K562 (cell line): ENCODE measurements around the gene RIPK3. TPM values are rescaled to one million over a fixed set of nuclear protein-coding genes. Genes with fewer than 3 reads are reported as not detected.

Experiments
- CREM ChIP-seq: IDR thresholded peaks from 2 replicates; pipeline ENCODE4 v1.6.1; 2014; ENCODE audit warnings: antibody characterized with exemption, low read depth
- ETV6 ChIP-seq, 3 experiments: fragments of 150-350 bp in 1 of 3; sonication (generic) in 1 of 3; formaldehyde crosslinking in 1 of 3; IDR thresholded peaks; 2 replicates each; pipeline versions ENCODE4 v1.6.1 to v1.8.0; 2014 to 2022; ENCODE audit warnings: borderline replicate concordance in 2 of 3, low read depth in 2 of 3, antibody characterized with exemption in 1 of 3, low read length in 1 of 3, mild to moderate bottlenecking in 1 of 3, missing genetic modification reagents in 1 of 3
- KLF13 ChIP-seq: fragments of 450-650 bp; IDR thresholded peaks from 2 replicates; pipeline ENCODE4 v1.6.1; 2016; ENCODE audit warnings: missing genetic modification characterization, low read depth, mild to moderate bottlenecking, missing compliant biosample characterization, moderate library complexity, borderline replicate concordance
- PHF8 ChIP-seq: fragments of 200-600 bp; sonication (generic); IDR thresholded peaks from 2 replicates; pipeline ENCODE4 v1.6.1; 2012; ENCODE audit warnings: mixed run types, mild to moderate bottlenecking, inconsistent platforms, low read length, moderate library complexity, borderline replicate concordance
- SMC3 ChIP-seq: conservative IDR thresholded peaks from 2 replicates; pipeline ENCODE4 v1.6.1; 2011; ENCODE audit warnings: low read depth, low read length, improper control_type of control experiment; ENCODE audit not compliant: insufficient read depth
- TCF3 ChIP-seq: sonication (generic); formaldehyde crosslinking; IDR thresholded peaks from 2 replicates; pipeline ENCODE4 v1.4.0; 2020; ENCODE audit warnings: mild to moderate bottlenecking, missing genetic modification reagents
- ZBTB33 ChIP-seq: sonication (generic); formaldehyde crosslinking; IDR thresholded peaks from 2 replicates; pipeline ENCODE4 v1.8.1; 2023; ENCODE audit warnings: mild to moderate bottlenecking, missing genetic modification reagents
- ZFP36 ChIP-seq: fragments of 150-350 bp; IDR thresholded peaks from 2 replicates; pipeline ENCODE4 v1.6.1; 2018; ENCODE audit warnings: low read length, low read depth; ENCODE audit not compliant: partially characterized antibody
- ZFX ChIP-seq: sonication (generic); formaldehyde crosslinking; IDR thresholded peaks from 2 replicates; pipeline ENCODE4 v1.8.0; 2022; ENCODE audit warnings: mild to moderate bottlenecking, missing genetic modification reagents, moderate library complexity
- ZNF174 ChIP-seq: fragments of 250-450 bp; sonication (Bioruptor Pico); IDR thresholded peaks from 2 replicates; pipeline ENCODE4 v1.4.0; 2020; ENCODE audit warnings: mild to moderate bottlenecking
- ZNF224 ChIP-seq: sonication (generic); formaldehyde crosslinking; IDR thresholded peaks from 2 replicates; pipeline ENCODE4 v1.8.0; 2022; ENCODE audit warnings: mild to moderate bottlenecking, missing genetic modification reagents
- polyA plus RNA-seq, 8 experiments: library from polyadenylated mRNA; depleted of rRNA in 4 of 8; stranded (reverse) in 5 of 8; unstranded in 3 of 8; fragments of >200 nt; fragmentation: Nextera tagmentation in 2 of 8; fragmentation: Illumina TruSeq in 1 of 8; extraction: Ambion mirVana in 2 of 8; extraction: Trizol in 1 of 8; gene quantifications; 2 replicates each; pipeline versions ENCODE4 v1.2.1 to v1.2.3, GENCODE V29; 2011 to 2014; ENCODE audit warnings: inconsistent platforms in 1 of 8, missing spikeins in 1 of 8
- total RNA-seq, 7 experiments: library from RNA; depleted of rRNA in 6 of 7; stranded (reverse); fragments of >200 nt in 6 of 7; fragmentation: Illumina TruSeq in 2 of 7; extraction: Trizol in 2 of 7; gene quantifications; 2 replicates each; pipeline versions ENCODE4 v1.2.1 to v1.2.3, GENCODE V29; 2011 to 2021; ENCODE audit warnings: low replicate concordance in 1 of 7
- TF ChIP-seq, protein P1 (sequence below), 2 experiments: fragments of 450-650 bp in 1 of 2; sonication (generic) in 1 of 2; formaldehyde crosslinking in 1 of 2; IDR thresholded peaks in 1 of 2; conservative IDR thresholded peaks in 1 of 2; 2 replicates each; pipeline versions ENCODE4 v1.6.1 to v1.8.1; 2016 to 2023; ENCODE audit warnings: mild to moderate bottlenecking in 2 of 2, moderate library complexity in 2 of 2, inconsistent platforms in 1 of 2, missing genetic modification reagents in 1 of 2

RIPK3 gene
- total and polyA plus RNA-seq, 9 of the 15 experiments (the other 6 are each of a cell fraction or from before 2014, with no cell fraction given), result 0.03 to 0.43 (median 0.28) TPM; not detected in 3

DNA sequence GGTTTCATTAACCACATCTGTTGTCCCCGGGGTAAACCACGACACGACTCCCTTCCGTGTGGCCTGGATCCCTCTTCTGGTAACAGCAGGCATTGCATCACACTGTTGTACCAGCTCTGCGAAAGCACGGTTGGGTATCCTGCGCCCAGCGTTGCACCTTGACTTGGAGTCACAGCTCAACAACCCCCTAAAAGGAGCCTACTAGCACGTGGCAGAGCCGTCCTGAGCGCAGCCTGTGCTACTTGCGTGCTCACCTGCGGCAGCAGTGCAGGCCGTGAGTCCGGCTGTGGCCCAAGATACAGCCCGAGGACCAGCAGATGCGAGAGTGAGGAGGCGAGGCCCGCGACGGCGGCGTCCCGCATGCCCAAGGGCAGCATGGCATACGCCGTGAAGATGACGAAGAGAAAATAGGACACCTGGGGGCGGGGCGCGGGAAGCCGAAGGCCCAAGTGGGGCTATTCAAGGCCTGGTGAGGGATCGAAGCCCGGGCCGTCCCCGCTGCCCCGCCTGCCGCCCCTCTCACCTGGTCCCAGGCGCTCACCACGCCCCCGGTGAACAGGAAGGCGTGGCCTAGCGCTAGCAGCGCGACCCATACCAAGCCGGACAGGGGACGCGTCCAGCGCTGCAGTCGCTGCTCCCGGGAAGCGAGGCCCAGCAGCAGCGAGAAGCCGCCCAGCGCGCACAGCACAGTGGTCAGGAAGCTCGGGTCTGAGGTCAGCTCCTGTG, 7.4 kb downstream of the RIPK3 start (continued):
- 0 out of 2 replicates have a peak, but pooled peaks have one; percentile 16 for TF ChIP-seq ZBTB33
- no peak for TF ChIP-seq ZNF174 (CRISPR knock-in tag)
- peak; percentile 14; the same call in 1 of the 2 replicates for TF ChIP-seq PHF8
- TF ChIP-seq ZFP36, result peak; percentile 34
- TF ChIP-seq, protein P1, sequence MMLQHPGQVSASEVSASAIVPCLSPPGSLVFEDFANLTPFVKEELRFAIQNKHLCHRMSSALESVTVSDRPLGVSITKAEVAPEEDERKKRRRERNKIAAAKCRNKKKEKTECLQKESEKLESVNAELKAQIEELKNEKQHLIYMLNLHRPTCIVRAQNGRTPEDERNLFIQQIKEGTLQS (IDR thresholded peaks at IDR 0.05), result peak; percentile 55; the same call in 1 of the 2 replicates
- TF ChIP-seq, protein P1 (CRISPR knock-in tag; conservative IDR thresholded peaks at IDR 0.05), result no peak
- no peak for TF ChIP-seq ETV6 (IDR thresholded peaks at IDR 0.05; ENCODE audit: borderline replicate concordance in 1 of 2, low read depth in 2 of 2, low read length in 1 of 2)
- no peak for TF ChIP-seq ETV6 (CRISPR knock-in tag; IDR thresholded peaks at IDR 0.05; ENCODE audit: borderline replicate concordance)
- peak; percentile 80 for TF ChIP-seq ZFX (CRISPR knock-in tag)
- peak; percentile 52; the same call in 1 of the 2 replicates for TF ChIP-seq CREM
- 0 out of 2 replicates have a peak, but pooled peaks have one; percentile 41 for TF ChIP-seq ZNF224 (CRISPR knock-in tag)
- peak; percentile 63; the same call in 1 of the 2 replicates for TF ChIP-seq TCF3 (CRISPR knock-in tag)
- peak; percentile 61; the same call in 1 of the 2 replicates for TF ChIP-seq SMC3
- no peak for TF ChIP-seq KLF13 (tag)
